NCI-H748 (cell line): Measurements from ENCODE around the gene CARD10.
A peak's percentile ranks its signal among the peaks of the same experiment; 100 is the strongest.
"Not testable (repeated sequence)": the region's sequence is repeated elsewhere in the genome, so short reads cannot be mapped to it uniquely, and the experiment has no call there.

Experiments used
- DNase-seq: peaks from one replicate; lab custom pipeline; 2025; ENCODE audit not compliant: unreplicated experiment; lab: John Stamatoyannopoulos, UW

Gene CARD10

DNA sequence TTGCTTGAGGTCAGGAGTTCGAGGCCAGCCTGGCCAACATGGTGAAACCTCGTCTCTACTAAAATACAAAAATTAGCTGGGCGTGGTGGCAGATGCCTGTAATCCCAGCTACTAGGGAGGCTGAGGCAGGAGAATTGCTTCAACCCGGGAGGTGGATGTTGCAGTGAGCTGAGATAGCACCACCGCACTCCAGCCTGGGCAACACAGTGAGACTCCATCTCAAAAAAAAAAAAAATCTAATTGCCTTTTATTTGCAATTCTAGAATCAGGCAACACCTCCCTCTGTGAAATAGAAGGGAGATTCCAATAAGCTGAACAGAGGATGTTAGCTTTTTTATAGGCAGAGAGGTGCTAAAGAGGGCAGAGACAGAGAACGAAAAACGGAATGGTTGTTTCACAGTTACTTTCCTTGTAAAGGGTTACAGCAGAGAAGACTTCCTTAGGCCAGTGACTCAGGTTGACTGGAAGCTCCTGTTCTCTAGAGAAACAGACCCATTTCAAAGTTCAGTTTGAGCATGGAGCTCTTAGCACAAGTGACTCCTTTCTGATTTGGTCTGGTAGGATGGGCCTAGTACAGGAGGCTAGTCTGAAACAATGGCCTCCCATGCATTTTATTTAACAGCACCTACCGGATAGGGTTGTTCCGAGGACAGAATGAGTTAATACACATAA lies 8.0 kb upstream of the CARD10 start:
- DNase-seq: not testable (repeated sequence)

DNA sequence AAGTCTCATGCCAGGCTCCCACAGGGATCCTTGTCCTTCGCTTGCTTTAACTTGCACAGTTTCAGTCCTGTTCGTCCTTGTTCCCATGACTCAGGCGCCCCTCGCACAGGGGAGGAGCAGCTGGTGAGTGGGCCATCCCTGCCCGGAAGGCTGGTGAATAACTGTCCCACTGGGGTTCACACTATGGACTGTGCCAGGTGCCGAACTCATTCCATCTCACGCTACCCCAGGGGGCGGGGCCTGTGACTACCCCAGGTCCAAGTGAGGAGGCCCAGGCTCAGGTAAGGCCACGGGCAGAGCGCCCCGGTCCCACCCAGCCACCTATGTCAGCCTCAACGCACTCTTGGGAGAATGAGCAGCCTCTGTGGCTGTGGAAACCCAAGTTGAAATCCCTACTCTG lies 7.2 kb upstream of the CARD10 start:
- no peak for DNase-seq

DNA sequence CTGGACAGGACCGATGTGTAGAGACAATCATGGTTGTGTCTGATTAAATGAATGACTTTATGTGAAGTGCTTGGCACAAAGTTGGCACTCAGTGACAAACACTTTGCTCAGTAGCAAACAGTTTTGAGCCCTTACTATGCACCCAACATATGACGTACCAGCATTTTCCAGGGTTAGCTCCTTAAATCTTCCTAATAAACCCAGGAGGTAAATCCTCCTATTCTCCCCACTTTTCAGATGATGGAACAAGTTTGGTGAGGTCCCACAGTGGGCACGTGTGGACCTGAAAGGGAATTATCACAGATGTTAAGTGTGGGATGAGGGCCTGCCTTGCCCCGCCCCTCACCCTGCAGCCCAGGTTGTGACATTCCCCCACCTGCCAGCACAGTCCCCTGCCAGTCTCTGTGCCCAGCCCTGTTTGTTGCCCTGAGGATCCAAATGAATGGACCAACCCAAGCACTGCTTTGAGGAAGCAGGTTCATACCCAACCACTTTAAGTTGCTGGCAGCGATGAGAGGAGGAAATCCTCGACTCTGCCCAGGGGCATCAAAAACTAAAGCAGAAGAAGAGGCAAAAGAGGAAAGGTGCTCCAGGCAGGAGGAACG lies 6.6 kb upstream of the CARD10 start:
- DNase-seq: no peak

DNA sequence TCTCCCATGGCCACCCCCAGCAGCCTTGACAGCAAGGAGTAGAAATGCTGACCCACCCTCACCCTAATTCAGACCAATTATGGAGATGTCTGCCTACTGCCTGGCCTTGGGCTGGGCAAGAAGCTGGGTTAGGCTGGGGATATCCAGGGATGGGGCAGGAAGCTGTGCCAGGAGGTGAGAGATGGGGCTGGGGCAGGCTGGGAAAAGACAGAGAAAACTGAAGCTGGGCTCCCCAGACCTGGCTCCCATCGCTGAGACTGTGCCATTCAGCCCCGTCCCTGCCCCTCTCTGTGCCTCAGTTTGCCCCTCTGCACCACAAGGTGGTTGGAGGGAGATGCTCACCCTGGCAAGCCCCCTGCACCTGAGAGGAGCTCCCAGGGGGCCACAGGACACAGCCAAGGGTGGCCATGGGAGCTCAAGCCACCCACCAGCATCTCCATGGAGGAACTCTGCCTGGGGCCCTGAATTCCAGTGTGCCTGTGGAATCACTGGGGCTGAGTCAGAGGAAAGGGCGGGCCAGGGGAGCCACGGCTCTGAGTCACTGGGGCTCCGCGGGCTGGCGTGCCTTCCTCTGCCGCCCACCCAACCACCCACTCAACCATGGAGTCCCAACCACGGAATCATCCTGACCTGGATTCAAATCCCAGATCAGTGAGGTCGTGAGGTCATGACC lies 6.0 kb upstream of the CARD10 start:
- DNase-seq: no peak

DNA sequence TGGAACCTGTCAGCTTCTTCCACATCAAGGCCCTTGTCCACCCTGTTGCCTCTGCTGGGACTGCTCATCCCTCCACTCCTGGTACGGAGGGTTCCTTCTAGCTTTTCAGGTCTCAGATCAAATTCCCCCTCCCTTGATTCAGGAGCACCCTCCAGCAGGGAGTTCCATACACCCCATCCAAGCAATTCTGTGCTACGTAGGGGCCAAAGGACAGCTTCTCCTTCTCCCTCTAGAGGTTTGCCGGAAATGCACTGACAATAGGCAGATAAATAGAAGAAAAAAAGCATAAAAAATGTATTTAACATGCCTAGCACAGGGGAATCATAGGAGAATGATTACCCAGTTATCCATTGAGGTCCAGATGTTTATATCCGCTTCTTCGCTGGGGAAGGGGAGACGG lies 3.3 kb upstream of the CARD10 start:
- no peak for DNase-seq

DNA sequence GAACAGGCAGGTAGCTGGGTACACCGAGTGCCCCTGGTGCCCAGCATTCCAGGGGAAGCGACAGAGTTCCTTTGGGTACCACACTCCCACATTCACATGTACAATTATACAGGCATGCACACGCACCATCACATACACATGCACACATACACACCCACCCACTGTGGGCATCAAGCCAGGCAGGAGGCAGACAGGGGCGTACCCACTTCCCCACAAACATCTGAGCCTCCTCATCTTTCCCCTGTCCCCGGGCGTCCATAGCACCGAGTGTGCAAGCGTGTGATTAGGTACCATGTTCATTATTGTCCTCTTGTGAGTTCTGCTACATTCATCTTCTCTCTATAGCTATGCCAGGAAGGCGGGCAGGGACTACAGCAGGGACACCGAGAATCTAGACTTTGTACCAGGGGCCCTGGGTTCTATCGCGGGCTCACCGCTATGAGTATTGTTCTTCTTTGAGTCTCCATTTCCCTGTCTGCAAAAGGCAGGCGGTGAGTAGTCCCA lies 2.1 kb upstream of the CARD10 start:
- peak; percentile 5 for DNase-seq

DNA sequence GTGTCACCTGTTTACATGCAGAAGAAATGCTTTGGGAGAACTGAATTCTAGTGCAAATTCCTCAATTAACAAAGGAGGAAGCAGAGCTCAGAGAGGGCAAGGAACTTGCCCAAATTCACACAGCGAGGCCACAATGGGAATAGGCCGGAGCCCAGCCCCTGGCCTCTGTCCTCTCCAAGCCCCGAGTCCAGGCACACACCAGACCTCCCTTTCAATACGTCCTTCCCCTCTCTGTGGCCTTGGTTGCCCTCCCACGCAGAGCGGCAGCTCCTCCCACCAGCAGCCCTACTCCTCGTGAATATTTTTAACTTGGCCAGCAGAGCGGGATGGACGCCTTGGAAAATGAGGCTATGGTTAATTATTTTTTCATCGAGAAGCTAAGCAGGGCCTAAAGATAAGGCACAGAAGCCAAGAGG lies 1.6 kb upstream of the CARD10 start:
- DNase-seq: no peak

DNA sequence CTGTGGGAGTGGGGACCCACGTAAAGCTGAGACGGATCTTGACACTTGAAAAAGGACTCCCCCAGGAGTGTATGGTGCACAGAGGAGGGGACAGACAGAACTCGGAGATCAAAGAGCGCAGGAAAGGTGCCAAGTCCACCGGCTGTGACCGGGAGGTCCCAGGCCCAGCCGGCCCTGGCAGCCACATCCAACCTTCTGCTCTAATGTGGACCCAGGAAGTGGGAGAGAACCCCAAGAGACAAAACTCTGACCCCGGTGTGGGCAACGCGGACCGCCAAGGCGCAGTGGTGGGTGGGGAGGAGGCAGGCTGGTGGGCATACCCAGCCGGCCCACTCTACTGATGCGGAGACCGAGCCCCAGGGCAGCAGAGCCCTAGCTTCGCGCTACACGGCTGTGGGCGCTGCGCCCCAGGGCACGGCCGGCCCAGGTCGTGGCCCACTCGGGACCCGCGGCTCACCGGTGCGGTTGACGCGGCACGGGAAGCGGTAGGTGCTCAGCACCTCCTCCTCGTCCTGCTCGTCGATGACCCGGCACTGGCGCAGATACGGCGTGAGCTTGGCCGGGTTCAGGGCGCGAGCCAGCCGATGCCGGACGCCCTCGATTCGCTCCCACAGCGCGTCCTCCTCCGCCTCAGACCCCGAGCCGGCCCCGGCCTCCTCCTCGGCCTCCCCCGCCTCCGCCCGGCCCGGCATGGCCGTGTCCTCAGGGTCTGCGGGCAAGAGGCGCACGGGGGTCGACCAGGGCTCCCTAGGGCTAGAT lies 527 bp downstream of the CARD10 start:
- peak; percentile 28 for DNase-seq

DNA sequence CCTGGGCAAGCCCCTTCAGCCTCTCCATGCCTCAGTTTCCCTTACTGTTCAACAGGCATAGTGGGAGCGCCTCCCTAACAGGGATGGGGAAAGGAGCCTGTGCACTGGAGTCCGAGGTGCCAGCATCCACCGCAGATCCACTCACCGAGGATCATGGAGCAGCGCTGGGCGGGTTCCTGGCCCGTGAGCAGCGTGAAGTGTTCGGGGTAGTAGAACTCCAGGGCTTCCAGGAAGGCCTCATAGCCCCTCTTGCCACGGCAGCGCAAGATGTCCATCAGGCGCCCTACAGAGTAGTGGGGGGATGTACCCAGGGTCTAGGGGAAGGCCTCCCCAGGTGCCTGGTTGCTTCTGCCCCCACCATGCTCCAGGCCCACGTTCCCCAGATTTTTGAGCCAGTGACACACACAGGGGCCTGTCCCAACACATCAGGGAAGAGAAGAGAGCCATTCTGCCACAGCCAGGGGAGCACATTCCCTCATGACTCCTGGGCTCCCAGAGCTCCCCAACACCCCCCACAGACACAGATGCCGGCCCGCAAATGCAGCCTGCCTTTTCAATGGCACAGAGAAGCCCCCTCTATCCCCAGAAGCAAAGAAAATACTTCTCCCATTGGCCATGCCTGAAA lies 1.3 kb downstream of the CARD10 start:
- DNase-seq: no peak

DNA sequence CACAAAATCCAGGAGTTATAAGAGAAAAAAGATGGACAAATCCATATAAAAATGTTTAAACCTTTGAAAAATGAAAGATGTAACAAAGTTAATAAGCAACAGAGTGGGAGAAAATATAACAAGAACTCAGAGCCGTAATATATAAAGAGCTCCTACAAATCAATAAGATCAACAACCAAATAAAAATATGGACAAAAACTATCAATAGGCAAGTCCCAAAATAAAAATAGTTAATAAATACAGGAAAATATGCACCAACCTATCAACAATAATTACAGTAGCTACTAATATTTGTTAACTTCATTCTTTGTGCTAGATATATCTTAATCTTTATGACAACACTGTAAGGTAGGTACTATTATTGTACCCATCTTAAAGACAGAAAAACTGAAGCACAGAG lies 2.8 kb downstream of the CARD10 start:
- DNase-seq: no peak

DNA sequence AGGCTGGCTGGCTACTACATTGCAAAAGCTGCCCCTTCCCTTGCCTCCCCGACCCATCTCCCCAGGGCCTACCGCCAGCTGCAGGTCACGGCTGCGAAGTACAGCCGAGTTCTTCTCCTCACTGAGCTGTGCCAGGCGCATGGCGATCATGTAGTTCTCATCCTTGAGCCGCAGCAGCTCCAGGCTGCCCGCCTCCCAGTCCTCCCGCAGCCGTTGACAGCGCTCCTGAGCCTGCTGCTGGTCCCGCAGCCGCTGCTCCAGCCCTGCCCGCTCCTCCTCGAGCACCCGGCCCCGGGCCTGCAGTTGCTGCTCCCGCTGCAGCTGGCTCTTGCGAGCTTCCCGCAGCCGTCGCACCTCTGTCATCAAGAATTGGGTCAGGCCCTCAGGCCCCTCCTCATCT lies 3.3 kb downstream of the CARD10 start:
- no peak for DNase-seq

DNA sequence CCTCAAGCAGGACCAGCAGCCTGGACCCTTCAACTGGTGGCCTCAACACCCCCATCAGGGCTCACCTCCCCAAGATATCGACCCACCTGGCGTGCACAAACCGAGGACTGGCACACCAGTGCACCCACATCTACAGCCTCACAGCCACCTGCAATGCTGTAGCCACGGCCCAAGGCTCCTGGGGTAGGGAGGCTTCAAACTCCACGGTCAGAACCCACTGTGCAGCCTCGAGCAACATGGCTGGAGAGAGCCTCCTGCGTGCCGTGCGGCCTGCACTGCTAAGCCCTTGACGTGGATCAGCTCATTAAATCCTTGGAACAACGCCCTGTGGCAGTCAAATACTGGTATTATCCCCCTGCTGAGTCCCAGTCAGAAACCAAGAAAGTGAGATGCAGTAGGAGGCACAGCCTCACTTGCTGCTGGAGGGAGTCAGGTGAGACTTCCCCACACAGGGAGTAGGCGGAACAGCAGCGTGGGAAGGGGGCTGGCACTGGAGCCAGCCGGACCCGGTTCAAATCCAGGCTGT lies 4.6 kb downstream of the CARD10 start:
- DNase-seq: no peak

DNA sequence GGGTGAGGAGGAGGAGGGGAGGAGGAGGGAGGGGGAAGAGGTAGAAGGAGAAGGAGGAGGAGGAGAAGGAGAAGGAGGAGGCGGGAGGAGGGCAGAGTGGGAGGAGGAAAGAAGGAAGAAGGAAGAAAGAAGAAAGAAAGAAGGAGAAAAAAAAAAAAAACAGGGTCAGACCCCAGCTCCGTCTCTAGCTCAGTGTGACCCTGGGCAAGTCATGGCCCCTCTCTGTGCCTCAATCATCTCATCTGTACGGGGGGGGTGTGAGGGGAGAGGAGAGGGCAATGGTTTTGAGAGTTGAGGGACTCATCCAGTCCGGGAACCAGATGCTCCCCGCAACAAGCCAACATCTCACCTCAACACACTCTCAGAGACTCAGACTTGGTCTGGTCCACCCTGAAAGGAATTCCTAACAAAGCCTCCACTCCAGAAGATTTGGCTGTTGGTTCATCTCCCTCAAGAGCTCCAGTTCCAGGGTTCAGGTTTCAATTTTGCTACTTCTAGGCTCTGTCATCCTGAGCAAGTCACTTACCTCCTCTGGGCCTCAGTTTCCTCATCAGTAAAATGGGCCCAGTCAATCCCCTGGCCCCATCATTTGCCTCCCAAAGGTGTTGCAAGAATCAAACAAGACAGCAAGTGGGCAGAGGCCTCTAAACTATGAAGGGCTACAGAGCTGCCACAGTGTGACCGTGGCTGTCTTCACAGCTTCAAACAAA lies 7.7 kb downstream of the CARD10 start:
- DNase-seq: no peak

DNA sequence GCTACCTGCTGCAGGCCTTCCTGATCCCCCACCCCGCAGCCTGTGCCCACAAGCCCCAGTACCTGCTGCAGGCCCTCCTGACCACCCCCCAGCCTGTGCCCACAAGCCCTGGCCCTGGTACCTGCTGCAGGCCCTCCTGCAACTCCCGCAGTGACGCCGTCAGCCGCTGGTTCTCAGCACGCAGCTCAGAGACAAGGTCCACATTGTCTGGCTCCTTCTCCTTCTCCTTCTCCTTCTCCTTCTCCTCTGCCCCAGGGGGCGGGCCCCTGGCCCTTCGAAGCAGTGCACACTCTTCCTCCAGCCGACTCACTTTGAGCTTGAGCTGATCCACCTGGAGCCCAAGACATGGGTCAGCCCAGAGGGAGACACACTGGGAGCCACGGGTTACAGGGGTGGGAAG lies 9.1 kb downstream of the CARD10 start:
- no peak for DNase-seq

DNA sequence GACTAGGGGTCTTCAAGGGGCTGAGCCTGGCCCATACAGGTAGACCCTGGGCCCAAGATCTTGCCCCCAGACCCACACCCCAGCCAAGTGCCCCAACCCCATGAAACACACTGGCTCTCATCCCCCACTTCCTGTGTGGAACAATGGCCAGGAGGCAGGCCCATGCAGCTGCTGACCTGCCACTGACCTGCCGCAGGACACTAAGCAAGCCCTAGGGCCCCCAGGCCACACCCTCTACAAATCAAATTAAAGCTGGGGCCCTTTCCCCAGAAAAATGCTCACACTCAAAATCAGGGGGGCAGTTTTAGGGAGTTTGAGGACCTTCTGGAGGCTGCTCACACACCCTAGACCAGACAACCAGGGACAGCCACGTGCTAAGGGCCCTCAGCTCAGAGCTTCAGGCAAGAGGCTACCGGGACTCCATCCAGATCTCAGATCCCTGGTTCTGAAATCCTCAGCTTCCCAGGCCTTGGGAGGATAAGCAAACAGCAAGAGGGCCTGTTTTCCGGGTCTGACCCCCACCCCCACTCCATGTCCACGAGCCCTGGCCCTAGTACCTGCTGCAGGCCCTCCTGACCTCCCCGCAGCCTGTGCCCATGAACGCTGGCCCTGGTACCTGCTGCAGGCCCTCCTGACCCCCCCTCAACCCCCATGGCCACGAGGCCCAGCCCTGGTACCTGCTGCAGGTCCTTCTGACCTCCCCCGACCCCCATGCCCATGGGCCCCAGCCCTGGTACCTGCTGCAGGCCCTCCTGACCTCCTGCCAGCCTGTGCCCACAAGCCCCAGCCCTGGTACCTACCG lies 10.0 kb downstream of the CARD10 start:
- DNase-seq: no peak

DNA sequence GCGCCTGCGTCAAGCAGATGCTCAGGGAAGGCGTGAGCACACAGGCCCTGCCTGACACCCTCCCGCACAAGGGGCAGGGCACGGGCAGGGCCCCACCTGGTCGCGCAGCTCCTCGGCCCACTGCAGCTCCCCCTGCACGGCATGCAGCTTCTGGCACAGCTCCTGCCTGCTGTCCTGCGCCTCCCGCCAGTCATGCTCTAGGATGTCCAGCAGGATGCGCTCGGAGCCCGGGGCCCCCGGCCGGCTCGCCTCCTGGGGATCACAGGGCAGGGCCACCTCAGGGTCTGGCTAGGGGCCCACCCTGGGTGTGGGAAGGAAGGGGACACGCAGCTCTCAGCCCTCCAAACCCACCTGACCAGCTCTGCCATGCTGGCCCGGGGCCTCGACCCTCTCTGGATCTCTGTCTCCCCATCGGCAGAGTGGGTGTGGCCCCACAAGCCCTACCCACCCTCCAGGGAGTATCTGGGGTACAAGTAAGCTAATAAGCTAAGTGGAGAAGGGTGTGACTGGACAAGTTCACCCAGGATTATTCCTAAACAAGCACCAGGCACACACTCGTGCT lies 10.7 kb downstream of the CARD10 start:
- no peak for DNase-seq

DNA sequence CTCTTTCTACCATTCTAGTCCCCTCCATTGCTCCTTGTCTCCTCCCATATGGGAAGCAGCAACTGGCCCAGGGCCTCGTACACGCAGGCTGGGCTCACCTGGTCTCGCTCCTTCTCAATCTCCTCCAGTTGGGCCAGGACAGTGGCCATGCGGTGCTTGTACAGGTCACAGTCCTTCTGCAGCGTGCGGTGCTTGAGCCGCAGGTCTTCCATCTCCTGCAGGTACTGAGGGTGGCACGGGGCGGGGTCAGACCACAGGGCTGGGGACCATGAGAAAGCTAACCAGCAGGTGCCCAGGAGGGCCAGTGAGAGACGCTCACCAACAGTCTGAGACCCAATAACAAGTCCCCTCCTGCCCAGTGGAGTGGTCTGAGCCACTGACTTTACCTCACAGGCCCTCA lies 11.5 kb downstream of the CARD10 start:
- no peak for DNase-seq

DNA sequence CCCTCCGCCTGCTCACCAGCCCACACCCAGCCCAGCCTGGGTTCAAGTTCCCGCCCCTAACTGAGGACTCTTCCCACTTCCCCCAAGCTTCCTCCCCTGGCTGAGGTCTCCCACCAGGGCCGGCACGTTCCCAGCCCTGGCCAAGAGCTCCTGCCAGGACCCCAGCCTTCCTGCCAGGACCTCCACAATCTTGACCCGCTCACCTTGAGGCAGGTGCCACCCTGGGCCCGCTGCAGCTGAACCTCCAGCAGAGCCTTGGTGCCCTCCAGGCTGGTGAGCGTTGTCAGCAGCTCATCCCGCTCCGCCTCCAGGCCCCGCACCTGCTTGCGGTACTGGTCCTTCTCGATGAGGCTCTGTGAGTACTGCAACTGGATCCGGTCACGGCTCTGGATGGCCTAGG lies 13.2 kb downstream of the CARD10 start:
- DNase-seq: no peak

DNA sequence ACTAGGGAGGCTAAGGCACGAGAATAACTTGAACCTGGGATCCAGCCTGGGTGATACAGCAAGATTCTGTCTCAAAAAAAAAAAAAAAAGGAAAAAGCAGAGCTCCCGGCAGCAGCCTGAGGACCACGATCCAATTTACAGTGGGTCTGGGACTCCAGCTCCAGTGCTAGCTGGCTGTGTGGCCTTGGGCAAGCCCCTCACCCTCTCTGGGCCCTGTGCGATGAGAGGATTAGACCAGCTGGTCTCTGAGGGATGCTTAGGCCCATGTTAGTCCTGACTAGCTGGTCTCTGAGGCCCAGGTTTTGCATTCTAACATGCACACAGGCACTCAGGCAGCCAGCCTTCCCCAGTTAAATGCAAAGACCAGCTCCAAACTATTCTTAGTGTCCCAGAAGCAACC lies 13.7 kb downstream of the CARD10 start:
- no peak for DNase-seq
